Small intestine (tissue), 7 donors: Measurements from ENCODE around the gene ZNF512B. TPM values are rescaled to one million over a fixed set of nuclear protein-coding genes. Genes with fewer than 3 reads are reported as not detected.
"Not testable (repeated sequence)": the region's sequence is repeated elsewhere in the genome, so short reads cannot be mapped to it uniquely, and the experiment has no call there.

Experiments
- DNase-seq, 2 donors: peaks; one replicate each; pipeline versions ENCODE4 v3.0.0 to v3.0.0-alpha.2; 2013
- FAIRE-seq: peaks from 2 replicates; lab custom pipeline; 2012; peaks lifted over from hg19 to GRCh38; lab: Jason Lieb, UNC
- H3K27ac ChIP-seq, 3 donors: one replicate each; pipeline ENCODE4 v1.5.1; 2013; ENCODE audit warnings: low read length in 2 of 3, mild to moderate bottlenecking in 2 of 3, control low read depth in 1 of 3, inconsistent platforms in 1 of 3, low read depth in 1 of 3, moderate library complexity in 1 of 3
- H3K27me3 ChIP-seq, 3 donors: one replicate each; pipeline ENCODE4 v1.6.1; 2013; ENCODE audit warnings: low read length in 3 of 3, inconsistent platforms in 1 of 3; ENCODE audit not compliant: control insufficient read depth in 3 of 3, insufficient read depth in 3 of 3
- H3K36me3 ChIP-seq, 3 donors: one replicate each; pipeline ENCODE4 v1.6.1; 2013; ENCODE audit warnings: low read length in 3 of 3, inconsistent platforms in 1 of 3, low read depth in 1 of 3, mild to moderate bottlenecking in 1 of 3, moderate library complexity in 1 of 3; ENCODE audit not compliant: control insufficient read depth in 3 of 3, insufficient read depth in 2 of 3
- H3K4me1 ChIP-seq, 3 donors: one replicate each; pipeline ENCODE4 v1.6.1; 2013; ENCODE audit warnings: low read length in 2 of 3, inconsistent platforms in 1 of 3, low read depth in 1 of 3, mild to moderate bottlenecking in 1 of 3, moderate library complexity in 1 of 3; ENCODE audit not compliant: control insufficient read depth in 3 of 3, insufficient read depth in 2 of 3
- H3K4me3 ChIP-seq, 3 donors: one replicate each; pipeline ENCODE4 v1.5.1; 2013; ENCODE audit warnings: low read length in 3 of 3, control low read depth in 1 of 3, inconsistent platforms in 1 of 3, low read depth in 1 of 3, mild to moderate bottlenecking in 1 of 3, moderate library complexity in 1 of 3
- H3K9me3 ChIP-seq, 2 donors: one replicate each; pipeline ENCODE4 v1.6.1; 2013; ENCODE audit warnings: low read depth in 1 of 2, low read length in 1 of 2; ENCODE audit not compliant: control insufficient read depth in 2 of 2, insufficient read depth in 1 of 2
- WGBS, 3 donors: extraction: QIAGEN DNeasy Blood & Tissue Kit; methylation state at CpG; one replicate each; pipeline ENCODE4 v1.1.7; 2013; 5-methylcytosine and 5-hydroxymethylcytosine counted together
- polyA plus RNA-seq, 4 donors: library from polyadenylated mRNA; stranded (reverse) in 3 of 4; unstranded in 1 of 4; fragments of 200-250 nt in 3 of 4; fragments of 120-200 nt in 1 of 4; gene quantifications; one replicate each; pipeline versions ENCODE4 v1.2.1 to v1.2.3, GENCODE V29; 2013
- donor health status: healthy with polysubstance abuse.
- donor health status: control.
- donor health status: control.
- donor health status: Bipolar disorder and iron deficiency.
- donor health status: healthy.

The ZNF512B gene
- polyA plus RNA-seq, 4 donors, result 2.5 to 5.0 (median 3.6) TPM

GRCh38 chr20:63935447-63935846, 34.3 kb downstream of the ZNF512B start:
- no peaks in the 10 kb centered on the region for H3K4me1 ChIP-seq
- H3K27ac ChIP-seq, result no peak overlapping the region
- 93 to 96% (median 94%) methylated on average over 9 of the region's 9 CpGs for WGBS, 3 donors
- no peaks in the 10 kb centered on the region for H3K9me3 ChIP-seq
- no peaks in the 10 kb centered on the region for H3K27me3 ChIP-seq
- H3K36me3 ChIP-seq, result peaks cover 11 to 87% (median 35%) of the 10 kb centered on the region in 3 donors
- DNase-seq (no peak), FAIRE-seq (no peak)
- H3K4me3 ChIP-seq, result no peak overlapping the region

GRCh38 chr20:63934271-63935068, 35.3 kb downstream of the ZNF512B start:
- WGBS, 3 donors, result 80 to 89% (median 88%) methylated on average over 36 to 37 of the region's 37 CpGs
- Histone ChIP-seq H3K27me3 (no peaks in the 10 kb centered on the region), H3K36me3 (peaks cover 15 to 87% (median 30%) of the 10 kb centered on the region in 3 donors), H3K27ac (no peak overlapping the region), H3K4me3 (no peak overlapping the region), H3K4me1 (no peaks in the 10 kb centered on the region), H3K9me3 (no peaks in the 10 kb centered on the region)
- no peak for FAIRE-seq
- no peak for DNase-seq

GRCh38 chr20:63933646-63934045, 36.1 kb downstream of the ZNF512B start:
- H3K9me3 ChIP-seq, result no peaks in the 10 kb centered on the region
- H3K4me1 ChIP-seq, result no peaks in the 10 kb centered on the region
- peaks cover 22 to 86% (median 29%) of the 10 kb centered on the region in 3 donors for H3K36me3 ChIP-seq
- FAIRE-seq, result no peak
- H3K27me3 ChIP-seq, result no peaks in the 10 kb centered on the region
- no peak overlapping the region for H3K27ac ChIP-seq
- DNase-seq, result no peak
- no peak overlapping the region for H3K4me3 ChIP-seq
- WGBS, 3 donors, result 86 to 89% (median 87%) methylated on average over 5 of the region's 5 CpGs

GRCh38 chr20:63932606-63933160, 37.0 kb downstream of the ZNF512B start:
- WGBS, 3 donors, result 89 to 95% (median 92%) methylated on average over 17 of the region's 17 CpGs
- Histone ChIP-seq H3K27ac (no peak overlapping the region), H3K36me3 (peaks cover 24 to 89% (median 37%) of the 10 kb centered on the region in 3 donors), H3K4me3 (no peak overlapping the region), H3K4me1 (no peaks in the 10 kb centered on the region), H3K9me3 (no peaks in the 10 kb centered on the region), H3K27me3 (no peaks in the 10 kb centered on the region)
- DNase-seq, result no peak
- FAIRE-seq, result no peak

- H3K27ac ChIP-seq, result no peak overlapping the region
- no peaks in the 10 kb centered on the region for H3K4me1 ChIP-seq
- 93 to 95% (median 93%) methylated on average over 19 of the region's 19 CpGs for WGBS, 3 donors
- peaks cover 23 to 90% (median 37%) of the 10 kb centered on the region in 3 donors for H3K36me3 ChIP-seq
- FAIRE-seq (no peak), DNase-seq (no peak)
- no peaks in the 10 kb centered on the region for H3K9me3 ChIP-seq
- no peaks in the 10 kb centered on the region for H3K27me3 ChIP-seq
- no peak overlapping the region for H3K4me3 ChIP-seq
Measured at GRCh38 chr20:63931735-63932134, 38.0 kb downstream of the ZNF512B start.

- H3K9me3 ChIP-seq, result no peaks in the 10 kb centered on the region
- no peaks in the 10 kb centered on the region for H3K4me1 ChIP-seq
- H3K27me3 ChIP-seq, result no peaks in the 10 kb centered on the region
- no peak overlapping the region for H3K27ac ChIP-seq
- no peak overlapping the region for H3K4me3 ChIP-seq
- DNase-seq (no peak), FAIRE-seq (no peak)
- 74 to 87% (median 76%) methylated on average over 35 to 37 of the region's 37 CpGs for WGBS, 3 donors
- peaks cover 22 to 90% (median 37%) of the 10 kb centered on the region in 3 donors for H3K36me3 ChIP-seq
Measured at GRCh38 chr20:63930971-63931553, 38.7 kb downstream of the ZNF512B start.

- not testable (repeated sequence) for DNase-seq, H3K4me3 ChIP-seq, H3K9me3 ChIP-seq, FAIRE-seq, H3K27ac ChIP-seq, H3K27me3 ChIP-seq, H3K4me1 ChIP-seq
- WGBS, 3 donors, result 95 to 98% (median 98%) methylated on average over 29 to 31 of the region's 31 CpGs
- peaks cover 22 to 85% (median 29%) of the 10 kb centered on the region in 3 donors for H3K36me3 ChIP-seq
Measured at GRCh38 chr20:63929473-63929883, 40.3 kb downstream of the ZNF512B start.

GRCh38 chr20:63929071-63929470, 40.7 kb downstream of the ZNF512B start:
- Histone ChIP-seq H3K4me3 (no peak overlapping the region), H3K4me1 (no peaks in the 10 kb centered on the region), H3K27ac (no peak overlapping the region), H3K9me3 (no peaks in the 10 kb centered on the region), H3K27me3 (no peaks in the 10 kb centered on the region), H3K36me3 (peaks cover 22 to 83% (median 25%) of the 10 kb centered on the region in 3 donors)
- 96 to 98% (median 97%) methylated on average over 26 of the region's 26 CpGs for WGBS, 3 donors
- FAIRE-seq, result no peak
- no peak for DNase-seq
